ENCODE measurements around the gene IRX6. TPM values are rescaled to one million over a fixed set of nuclear protein-coding genes. Genes with fewer than 3 reads are reported as not detected.

IRX6 gene
- polyA plus RNA-seq, 3 donors, result not detected

GRCh38 chr16:55373489-55373832 is 49.5 kb downstream of the IRX6 start:
- peak overlapping the region in 1 of 7 donors; percentile 4 for H3K27ac Mint-ChIP-seq
- H3K4me1 Mint-ChIP-seq, result peaks cover 1% of the 10 kb centered on the region
- no peak overlapping the region for H3K4me3 ChIP-seq (replicated peaks in 1 of 3; ENCODE audit: low read depth in 2 of 3, low read length in 3 of 3)
- no peak overlapping the region for H3K27ac ChIP-seq (ENCODE audit: low read depth in 1 of 2, low read length in 2 of 2)
- intact Hi-C loops (cut with micrococcal nuclease), result no loop called here
- no peak for TF ChIP-seq CTCF (IDR thresholded peaks at IDR 0.05)
- H4K20me1 ChIP-seq (ENCODE audit: insufficient read depth, low read length), result no peaks in the 10 kb centered on the region
- no peak for DNase-seq
- H3K36me3 Mint-ChIP-seq, result no peaks in the 10 kb centered on the region
- no peak overlapping the region for H3K9ac ChIP-seq (ENCODE audit: insufficient read depth, low read length, poor library complexity, severe bottlenecking)
- peaks cover 0 to 6% of the 10 kb centered on the region in 2 donors for H3K9me3 ChIP-seq (replicated peaks in 1 of 2; ENCODE audit: control insufficient read depth in 1 of 2, insufficient read depth in 1 of 2, low read length in 2 of 2)
- H3K4me1 ChIP-seq (ENCODE audit: control insufficient read depth in 1 of 2, insufficient read depth in 2 of 2, low read length in 2 of 2), result no peaks in the 10 kb centered on the region
- H3K27me3 Mint-ChIP-seq (ENCODE audit: low read depth in 3 of 3), result peaks cover 37 to 52% (median 42%) of the 10 kb centered on the region in 3 donors
- H3K36me3 ChIP-seq (replicated peaks in 1 of 2; ENCODE audit: control insufficient read depth in 1 of 2, insufficient read depth in 2 of 2, low read length in 2 of 2), result no peaks in the 10 kb centered on the region
- no peaks in the 10 kb centered on the region for H3K79me2 ChIP-seq (ENCODE audit: insufficient read depth, low read length)
- H3K27me3 ChIP-seq (ENCODE audit: control insufficient read depth in 2 of 2, insufficient read depth in 2 of 2, low read length in 2 of 2), result peaks cover 45 to 46% of the 10 kb centered on the region in 2 donors
- H3K4me2 ChIP-seq (replicated peaks; ENCODE audit: extremely low read depth, low read length, poor library complexity, severe bottlenecking), result no peak overlapping the region
- H3K9me3 Mint-ChIP-seq, result peaks cover 0 to 2% (median 0%) of the 10 kb centered on the region in 7 donors
- H3K4me3 Mint-ChIP-seq, result no peak overlapping the region
- H2AFZ ChIP-seq (ENCODE audit: insufficient read depth, low read depth, low read length, poor library complexity, severe bottlenecking), result no peak overlapping the region

- no peaks in the 10 kb centered on the region for H4K20me1 ChIP-seq (ENCODE audit: insufficient read depth, low read length)
- H3K27ac ChIP-seq (ENCODE audit: low read depth in 1 of 2, low read length in 2 of 2), result no peak overlapping the region
- intact Hi-C loops (cut with micrococcal nuclease), result no loop called here
- no peak overlapping the region for H3K9ac ChIP-seq (ENCODE audit: insufficient read depth, low read length, poor library complexity, severe bottlenecking)
- no peak overlapping the region for H3K4me3 Mint-ChIP-seq
- no peaks in the 10 kb centered on the region for H3K4me1 Mint-ChIP-seq
- TF ChIP-seq CTCF (IDR thresholded peaks at IDR 0.05), result no peak
- H3K4me3 ChIP-seq (replicated peaks in 1 of 3; ENCODE audit: low read depth in 2 of 3, low read length in 3 of 3), result no peak overlapping the region
- H3K9me3 ChIP-seq (replicated peaks in 1 of 2; ENCODE audit: control insufficient read depth in 1 of 2, insufficient read depth in 1 of 2, low read length in 2 of 2), result peaks cover 0 to under 1% of the 10 kb centered on the region in 2 donors
- no peaks in the 10 kb centered on the region for H3K36me3 ChIP-seq (replicated peaks in 1 of 2; ENCODE audit: control insufficient read depth in 1 of 2, insufficient read depth in 2 of 2, low read length in 2 of 2)
- H3K4me1 ChIP-seq (ENCODE audit: control insufficient read depth in 1 of 2, insufficient read depth in 2 of 2, low read length in 2 of 2), result no peaks in the 10 kb centered on the region
- H2AFZ ChIP-seq (ENCODE audit: insufficient read depth, low read depth, low read length, poor library complexity, severe bottlenecking), result no peak overlapping the region
- H3K27ac Mint-ChIP-seq, result no peak overlapping the region
- H3K27me3 Mint-ChIP-seq (ENCODE audit: low read depth in 3 of 3), result peaks cover 14 to 30% (median 22%) of the 10 kb centered on the region in 3 donors
- H3K9me3 Mint-ChIP-seq, result peaks cover 0 to 2% (median 0%) of the 10 kb centered on the region in 7 donors
- no peaks in the 10 kb centered on the region for H3K79me2 ChIP-seq (ENCODE audit: insufficient read depth, low read length)
- no peaks in the 10 kb centered on the region for H3K36me3 Mint-ChIP-seq
- peaks cover 19 to 20% of the 10 kb centered on the region in 2 donors for H3K27me3 ChIP-seq (ENCODE audit: control insufficient read depth in 2 of 2, insufficient read depth in 2 of 2, low read length in 2 of 2)
- DNase-seq, result no peak
- 86% methylated on average over 1 of the region's 3 CpGs for WGBS (ENCODE audit: insufficient coverage)
- no peak overlapping the region for H3K4me2 ChIP-seq (replicated peaks; ENCODE audit: extremely low read depth, low read length, poor library complexity, severe bottlenecking)
Measured at GRCh38 chr16:55376045-55376444, 52.0 kb downstream of the IRX6 start.
